ENCODE data around the gene SMYD3. TPM values are rescaled to one million over a fixed set of nuclear protein-coding genes. Genes with fewer than 3 reads are reported as not detected.

Gene SMYD3
- total and polyA plus RNA-seq, 2 experiments from 2014 or later = 30.8 to 68.5 TPM

GRCh38 chr1:246220495-246221065, 286.5 kb downstream of the SMYD3 start:
- Histone ChIP-seq H3K9me3 (ENCODE audit: low read depth) (no peaks in the 10 kb centered on the region), H3K4me1 (ENCODE audit: insufficient read depth) (peaks cover 18% of the 10 kb centered on the region), H3K27ac (no peak overlapping the region), H2AFZ (no peak overlapping the region), H3K4me3 (no peak overlapping the region), H4K20me1 (ENCODE audit: insufficient read depth, poor library complexity, severe bottlenecking) (no peaks in the 10 kb centered on the region), H3K9me2 (replicated peaks; ENCODE audit: insufficient read depth) (no peaks in the 10 kb centered on the region), H3K79me2 (no peaks in the 10 kb centered on the region), H3K4me2 (no peak overlapping the region), H3K27me3 (no peaks in the 10 kb centered on the region), H3K36me3 (replicated peaks; ENCODE audit: insufficient read depth, low read depth) (no peaks in the 10 kb centered on the region)
- no peak for TF ChIP-seq EZH2phosphoT487 (IDR thresholded peaks at IDR 0.05; ENCODE audit: low read depth, severe bottlenecking, unreplicated experiment)
- TF ChIP-seq EZH2 (IDR thresholded peaks at IDR 0.05; ENCODE audit: borderline replicate concordance) = no peak
- TF ChIP-seq CTCF (IDR thresholded peaks at IDR 0.05; ENCODE audit: poor library complexity) = no peak
- WGBS (ENCODE audit: low lambda C conversion rate, missing lambda C conversion rate) = 98% methylated on average over 8 of the region's 8 CpGs
- no peak for DNase-seq (ENCODE audit: low spot score)

- Histone ChIP-seq H3K4me2 (peak overlapping the region; percentile 41), H3K9me3 (ENCODE audit: low read depth) (no peaks in the 10 kb centered on the region), H3K27ac (peak overlapping the region; percentile 54), H3K9me2 (replicated peaks; ENCODE audit: insufficient read depth) (no peaks in the 10 kb centered on the region), H2AFZ (no peak overlapping the region), H3K79me2 (no peaks in the 10 kb centered on the region), H3K27me3 (no peaks in the 10 kb centered on the region), H3K36me3 (replicated peaks; ENCODE audit: insufficient read depth, low read depth) (no peaks in the 10 kb centered on the region), H4K20me1 (ENCODE audit: insufficient read depth, poor library complexity, severe bottlenecking) (no peaks in the 10 kb centered on the region), H3K4me3 (no peak overlapping the region), H3K4me1 (ENCODE audit: insufficient read depth) (peaks cover 17% of the 10 kb centered on the region)
- no peak for TF ChIP-seq EZH2phosphoT487 (IDR thresholded peaks at IDR 0.05; ENCODE audit: low read depth, severe bottlenecking, unreplicated experiment)
- no peak for TF ChIP-seq EZH2 (IDR thresholded peaks at IDR 0.05; ENCODE audit: borderline replicate concordance)
- no peak for TF ChIP-seq CTCF (IDR thresholded peaks at IDR 0.05; ENCODE audit: poor library complexity)
- 41% methylated on average over 11 of the region's 11 CpGs for WGBS (ENCODE audit: low lambda C conversion rate, missing lambda C conversion rate)
- DNase-seq (ENCODE audit: low spot score) = peak; percentile 23
Measured at GRCh38 chr1:246219508-246220030, 287.5 kb downstream of the SMYD3 start.

- no peaks in the 10 kb centered on the region for H3K9me3 ChIP-seq (ENCODE audit: low read depth)
- TF ChIP-seq EZH2 (IDR thresholded peaks at IDR 0.05; ENCODE audit: borderline replicate concordance) = no peak
- TF ChIP-seq EZH2phosphoT487 (IDR thresholded peaks at IDR 0.05; ENCODE audit: low read depth, severe bottlenecking, unreplicated experiment) = no peak
- no peak overlapping the region for H3K27ac ChIP-seq
- 86% methylated on average over 2 of the region's 2 CpGs for WGBS (ENCODE audit: low lambda C conversion rate, missing lambda C conversion rate)
- H3K9me2 ChIP-seq (replicated peaks; ENCODE audit: insufficient read depth) = no peaks in the 10 kb centered on the region
- H3K4me1 ChIP-seq (ENCODE audit: insufficient read depth) = peaks cover 10% of the 10 kb centered on the region
- H3K27me3 ChIP-seq = no peaks in the 10 kb centered on the region
- no peak overlapping the region for H3K4me2 ChIP-seq
- H3K4me3 ChIP-seq = no peak overlapping the region
- no peaks in the 10 kb centered on the region for H3K36me3 ChIP-seq (replicated peaks; ENCODE audit: insufficient read depth, low read depth)
- no peaks in the 10 kb centered on the region for H3K79me2 ChIP-seq
- no peak for DNase-seq (ENCODE audit: low spot score)
- no peak overlapping the region for H2AFZ ChIP-seq
- H4K20me1 ChIP-seq (ENCODE audit: insufficient read depth, poor library complexity, severe bottlenecking) = no peaks in the 10 kb centered on the region
Measured at GRCh38 chr1:246218686-246219085, 288.4 kb downstream of the SMYD3 start.

- H3K27me3 ChIP-seq = no peaks in the 10 kb centered on the region
- no peak for TF ChIP-seq EZH2phosphoT487 (IDR thresholded peaks at IDR 0.05; ENCODE audit: low read depth, severe bottlenecking, unreplicated experiment)
- TF ChIP-seq EZH2 (IDR thresholded peaks at IDR 0.05; ENCODE audit: borderline replicate concordance) = no peak
- TF ChIP-seq CTCF (IDR thresholded peaks at IDR 0.05; ENCODE audit: poor library complexity) = no peak
- H4K20me1 ChIP-seq (ENCODE audit: insufficient read depth, poor library complexity, severe bottlenecking) = no peaks in the 10 kb centered on the region
- H3K9me3 ChIP-seq (ENCODE audit: low read depth) = no peaks in the 10 kb centered on the region
- no peaks in the 10 kb centered on the region for H3K36me3 ChIP-seq (replicated peaks; ENCODE audit: insufficient read depth, low read depth)
- H3K4me3 ChIP-seq = no peak overlapping the region
- no peak overlapping the region for H3K27ac ChIP-seq
- no peaks in the 10 kb centered on the region for H3K79me2 ChIP-seq
- H3K4me1 ChIP-seq (ENCODE audit: insufficient read depth) = peaks cover 10% of the 10 kb centered on the region
- H3K4me2 ChIP-seq = no peak overlapping the region
- no peak overlapping the region for H2AFZ ChIP-seq
- DNase-seq (ENCODE audit: low spot score) = no peak
- no peaks in the 10 kb centered on the region for H3K9me2 ChIP-seq (replicated peaks; ENCODE audit: insufficient read depth)
Measured at GRCh38 chr1:246216906-246217305, 290.2 kb downstream of the SMYD3 start.

All from hepatocyte (in vitro differentiated cells).